ENCODE results near the gene SLC9A3.

GRCh38 chr5:471750-472058 lies 52.5 kb downstream of the SLC9A3 start:
- TF ChIP-seq SP1 (IDR thresholded peaks at IDR 0.05): no peak
- no peak for TF ChIP-seq SUZ12 (IDR thresholded peaks at IDR 0.05)
- TF ChIP-seq BHLHE40 (IDR thresholded peaks at IDR 0.05; ENCODE audit: borderline replicate concordance): no peak
- TF ChIP-seq ELF4 (IDR thresholded peaks at IDR 0.05): no peak
- no peak for TF ChIP-seq CTBP1 (IDR thresholded peaks at IDR 0.05; ENCODE audit: borderline replicate concordance)
- TF ChIP-seq FOXK2 (IDR thresholded peaks at IDR 0.05): no peak
